ENCODE measurements around the gene SV2B. TPM values are rescaled to one million over a fixed set of nuclear protein-coding genes. Genes with fewer than 3 reads are reported as not detected.

The SV2B gene
- total and polyA plus RNA-seq, 2 donors (not counting 1 experiment from before 2014, with no cell fraction given): not detected

GRCh38 chr15:91129436-91129835 lies 29.4 kb downstream of the SV2B start:
- Histone ChIP-seq H4K20me1 (ENCODE audit: control insufficient read depth, insufficient read depth, low read length, poor library complexity, severe bottlenecking) (no peaks in the 10 kb centered on the region), H3K4me3 (ENCODE audit: control extremely low read depth in 1 of 5, extremely low read depth in 1 of 5, insufficient read depth in 1 of 5, low read depth in 2 of 5, low read length in 4 of 5) (no peak overlapping the region), H3K27me3 (replicated peaks in 1 of 4; ENCODE audit: control extremely low read depth in 1 of 4, control insufficient read depth in 3 of 4, insufficient read depth in 4 of 4, low read length in 3 of 4) (peaks cover 0 to 13% (median 0%) of the 10 kb centered on the region in 4 experiments), H3K4me2 (replicated peaks; ENCODE audit: low read depth, low read length, poor library complexity, severe bottlenecking) (no peak overlapping the region), H3K36me3 (replicated peaks in 1 of 2; ENCODE audit: control extremely low read depth in 1 of 2, control insufficient read depth in 1 of 2, extremely low read depth in 1 of 2, insufficient read depth in 2 of 2, low read length in 1 of 2) (no peaks in the 10 kb centered on the region), H3K79me2 (ENCODE audit: control insufficient read depth, insufficient read depth, low read length) (no peaks in the 10 kb centered on the region), H2AFZ (ENCODE audit: insufficient read depth, low read depth, low read length, poor library complexity, severe bottlenecking) (no peak overlapping the region), H3K4me1 (ENCODE audit: control insufficient read depth in 2 of 2, insufficient read depth in 2 of 2, low read length in 2 of 2) (no peaks in the 10 kb centered on the region), H3K9ac (ENCODE audit: low read length) (no peak overlapping the region), H3K27ac (ENCODE audit: low read length in 2 of 2) (no peak overlapping the region), H3K9me3 (ENCODE audit: control extremely low read depth in 1 of 3, control insufficient read depth in 2 of 3, insufficient read depth in 1 of 3, low read length in 2 of 3) (no peaks in the 10 kb centered on the region)
- Mint-ChIP-seq H3K4me1 (no peaks in the 10 kb centered on the region), H3K9me3 (ENCODE audit: insufficient read depth) (no peaks in the 10 kb centered on the region), H3K27ac (no peak overlapping the region), H3K4me3 (no peak overlapping the region), H3K27me3 (peaks cover 32% of the 10 kb centered on the region)
- CTCF ChIA-PET: no interaction called here
- ATAC-seq (ENCODE audit: low read depth): no peak
- TF ChIP-seq, protein P1, sequence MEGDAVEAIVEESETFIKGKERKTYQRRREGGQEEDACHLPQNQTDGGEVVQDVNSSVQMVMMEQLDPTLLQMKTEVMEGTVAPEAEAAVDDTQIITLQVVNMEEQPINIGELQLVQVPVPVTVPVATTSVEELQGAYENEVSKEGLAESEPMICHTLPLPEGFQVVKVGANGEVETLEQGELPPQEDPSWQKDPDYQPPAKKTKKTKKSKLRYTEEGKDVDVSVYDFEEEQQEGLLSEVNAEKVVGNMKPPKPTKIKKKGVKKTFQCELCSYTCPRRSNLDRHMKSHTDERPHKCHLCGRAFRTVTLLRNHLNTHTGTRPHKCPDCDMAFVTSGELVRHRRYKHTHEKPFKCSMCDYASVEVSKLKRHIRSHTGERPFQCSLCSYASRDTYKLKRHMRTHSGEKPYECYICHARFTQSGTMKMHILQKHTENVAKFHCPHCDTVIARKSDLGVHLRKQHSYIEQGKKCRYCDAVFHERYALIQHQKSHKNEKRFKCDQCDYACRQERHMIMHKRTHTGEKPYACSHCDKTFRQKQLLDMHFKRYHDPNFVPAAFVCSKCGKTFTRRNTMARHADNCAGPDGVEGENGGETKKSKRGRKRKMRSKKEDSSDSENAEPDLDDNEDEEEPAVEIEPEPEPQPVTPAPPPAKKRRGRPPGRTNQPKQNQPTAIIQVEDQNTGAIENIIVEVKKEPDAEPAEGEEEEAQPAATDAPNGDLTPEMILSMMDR (IDR thresholded peaks at IDR 0.05): no peak
- no peak for TF ChIP-seq EZH2 (IDR thresholded peaks at IDR 0.05; ENCODE audit: borderline replicate concordance, insufficient read depth, low read depth, low read length, poor library complexity, severe bottlenecking)
- intact Hi-C loops (cut with micrococcal nuclease): no loop called here
- POLR2A ChIA-PET: no interaction called here
- no peak for DNase-seq
- WGBS (ENCODE audit: insufficient coverage): 83% methylated on average over 5 of the region's 6 CpGs

- Histone ChIP-seq H3K9ac (ENCODE audit: low read length) (no peak overlapping the region), H3K4me2 (replicated peaks; ENCODE audit: low read depth, low read length, poor library complexity, severe bottlenecking) (no peak overlapping the region), H2AFZ (ENCODE audit: insufficient read depth, low read depth, low read length, poor library complexity, severe bottlenecking) (no peak overlapping the region), H3K36me3 (replicated peaks in 1 of 2; ENCODE audit: control extremely low read depth in 1 of 2, control insufficient read depth in 1 of 2, extremely low read depth in 1 of 2, insufficient read depth in 2 of 2, low read length in 1 of 2) (no peaks in the 10 kb centered on the region), H3K9me3 (ENCODE audit: control extremely low read depth in 1 of 3, control insufficient read depth in 2 of 3, insufficient read depth in 1 of 3, low read length in 2 of 3) (no peaks in the 10 kb centered on the region), H3K4me1 (ENCODE audit: control insufficient read depth in 2 of 2, insufficient read depth in 2 of 2, low read length in 2 of 2) (no peaks in the 10 kb centered on the region), H4K20me1 (ENCODE audit: control insufficient read depth, insufficient read depth, low read length, poor library complexity, severe bottlenecking) (no peaks in the 10 kb centered on the region), H3K27me3 (replicated peaks in 1 of 4; ENCODE audit: control extremely low read depth in 1 of 4, control insufficient read depth in 3 of 4, insufficient read depth in 4 of 4, low read length in 3 of 4) (peaks cover 0 to 6% (median 1%) of the 10 kb centered on the region in 4 experiments), H3K27ac (ENCODE audit: low read length in 2 of 2) (no peak overlapping the region), H3K4me3 (ENCODE audit: control extremely low read depth in 1 of 5, extremely low read depth in 1 of 5, insufficient read depth in 1 of 5, low read depth in 2 of 5, low read length in 4 of 5) (no peak overlapping the region), H3K79me2 (ENCODE audit: control insufficient read depth, insufficient read depth, low read length) (no peaks in the 10 kb centered on the region)
- ChIA-PET POLR2A (no interaction called here), CTCF (no interaction called here)
- intact Hi-C loops (cut with micrococcal nuclease): no loop called here
- Mint-ChIP-seq H3K4me3 (no peak overlapping the region), H3K4me1 (no peaks in the 10 kb centered on the region), H3K27ac (no peak overlapping the region), H3K27me3 (peaks cover 30% of the 10 kb centered on the region), H3K9me3 (ENCODE audit: insufficient read depth) (no peaks in the 10 kb centered on the region)
- no peak for ATAC-seq (ENCODE audit: low read depth)
- TF ChIP-seq EZH2 (IDR thresholded peaks at IDR 0.05; ENCODE audit: borderline replicate concordance, insufficient read depth, low read depth, low read length, poor library complexity, severe bottlenecking): no peak
- TF ChIP-seq, protein P1 (IDR thresholded peaks at IDR 0.05): no peak
- 91% methylated on average over 7 of the region's 7 CpGs for WGBS (ENCODE audit: insufficient coverage)
- DNase-seq: no peak
Measured at GRCh38 chr15:91132079-91132478, 32.0 kb downstream of the SV2B start.

Data from B cell (primary cell).